Fibroblast of lung (primary cell): Measurements from ENCODE around the gene PYROXD2. TPM values are rescaled to one million over a fixed set of nuclear protein-coding genes. Genes with fewer than 3 reads are reported as not detected.

Experiments
- DNase-seq, 2 donors: peaks; one replicate each; pipeline versions ENCODE4 v3.0.0 to v3.0.0-alpha.2; 2010; ENCODE audit warnings: low read depth in 2 of 2
- H2AFZ ChIP-seq: 2 replicates; pipeline ENCODE4 v1.5.1; 2012; ENCODE audit warnings: low read length, control low read depth, inconsistent platforms
- H3K27ac ChIP-seq: 2 replicates; pipeline ENCODE4 v1.5.1; 2011; ENCODE audit warnings: low read length, control low read depth; ENCODE audit not compliant: insufficient read depth
- H3K27me3 ChIP-seq: 2 replicates; pipeline ENCODE4 v1.5.1; 2011; ENCODE audit warnings: mild to moderate bottlenecking, low read length; ENCODE audit not compliant: control insufficient read depth, insufficient read depth
- H3K36me3 ChIP-seq: 2 replicates; pipeline ENCODE4 v1.5.1; 2011; ENCODE audit warnings: low read length; ENCODE audit not compliant: control insufficient read depth, insufficient read depth
- H3K4me1 ChIP-seq: 2 replicates; pipeline ENCODE4 v1.5.1; 2011; ENCODE audit warnings: low read length; ENCODE audit not compliant: control insufficient read depth, insufficient read depth; ENCODE audit errors: extremely low read depth
- H3K4me2 ChIP-seq: 2 replicates; pipeline ENCODE4 v1.5.1; 2011; ENCODE audit warnings: low read length, control low read depth; ENCODE audit not compliant: insufficient read depth; ENCODE audit errors: extremely low read depth
- H3K4me3 ChIP-seq, 4 experiments: fragments of 200-600 bp in 1 of 4; sonication (generic) in 1 of 4; replicated peaks in 1 of 4; 2 replicates each; pipeline ENCODE4 v1.5.1; 2011 to 2016; ENCODE audit warnings: low read length in 4 of 4, low read depth in 3 of 4, mild to moderate bottlenecking in 3 of 4, control low read depth in 2 of 4, inconsistent platforms in 1 of 4, mixed read lengths in 1 of 4; ENCODE audit not compliant: insufficient read depth in 1 of 4; ENCODE audit errors: control extremely low read depth in 1 of 4
- H3K79me2 ChIP-seq: 2 replicates; pipeline ENCODE4 v1.5.1; 2012; ENCODE audit warnings: mild to moderate bottlenecking, low read length, inconsistent platforms; ENCODE audit not compliant: control insufficient read depth, insufficient read depth
- H3K9ac ChIP-seq: 2 replicates; pipeline ENCODE4 v1.5.1; 2011; ENCODE audit warnings: mild to moderate bottlenecking, low read length, control low read depth; ENCODE audit not compliant: insufficient read depth
- H3K9me3 ChIP-seq: 2 replicates; pipeline ENCODE4 v1.5.1; 2012; ENCODE audit warnings: low read depth, low read length; ENCODE audit not compliant: control insufficient read depth, insufficient read depth
- H4K20me1 ChIP-seq: 2 replicates; pipeline ENCODE4 v1.5.1; 2011; ENCODE audit warnings: low read length; ENCODE audit not compliant: control insufficient read depth, insufficient read depth; ENCODE audit errors: extremely low read depth
- CTCF ChIP-seq, 2 donors: IDR thresholded peaks in 1 of 2; conservative IDR thresholded peaks in 1 of 2; 1 replicate in 1 of 2; 2 replicates in 1 of 2; pipeline ENCODE4 v1.5.1; 2011 to 2012; ENCODE audit warnings: low read length in 2 of 2, control low read depth in 1 of 2, inconsistent platforms in 1 of 2, low read depth in 1 of 2, mild to moderate bottlenecking in 1 of 2
- EZH2 ChIP-seq: IDR thresholded peaks from 2 replicates; pipeline ENCODE4 v1.5.1; 2012; ENCODE audit warnings: low read length, control low read depth, mild to moderate bottlenecking; ENCODE audit errors: missing control alignments
- polyA plus RNA-seq, 2 donors: library from polyadenylated mRNA; depleted of rRNA in 1 of 2; stranded (reverse) in 1 of 2; unstranded in 1 of 2; fragments of >200 nt; gene quantifications; 2 replicates each; pipeline ENCODE4 v1.2.1, GENCODE V29; 2011 to 2012; ENCODE audit warnings: missing spikeins in 1 of 2
- total RNA-seq: library from RNA; depleted of rRNA; stranded (reverse); fragments of >200 nt; gene quantifications from 2 replicates; pipeline ENCODE4 v1.2.1, GENCODE V29; 2014

The PYROXD2 gene
- total and polyA plus RNA-seq, 2 donors (not counting 1 experiment from before 2014, with no cell fraction given): 8.7 to 16.0 TPM

DNA sequence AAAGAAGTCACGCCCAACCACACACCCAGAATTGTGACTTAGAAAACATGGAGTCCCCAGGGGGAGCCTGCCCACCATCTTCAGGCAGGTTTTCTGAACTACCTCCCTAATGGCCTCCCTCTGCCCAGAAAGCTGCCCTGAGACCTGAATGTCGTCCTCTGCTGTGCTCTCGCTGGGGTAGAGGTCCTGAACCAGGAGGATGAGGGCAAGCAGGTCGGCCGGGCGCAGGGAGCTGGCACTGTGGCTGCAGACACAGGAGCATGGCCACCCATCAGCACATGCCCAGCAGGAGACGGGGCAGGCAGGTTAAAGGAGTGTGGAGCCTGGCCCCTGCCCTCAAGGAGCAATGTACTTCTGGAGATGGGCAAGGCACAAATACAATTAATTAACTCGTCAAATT is 15.4 kb upstream of the PYROXD2 start:
- no peak overlapping the region for H3K4me3 ChIP-seq
- no peaks in the 10 kb centered on the region for H4K20me1 ChIP-seq
- H3K9ac ChIP-seq: no peak overlapping the region
- no peak overlapping the region for H2AFZ ChIP-seq
- no peak for TF ChIP-seq EZH2
- no peak for TF ChIP-seq CTCF (conservative IDR thresholded peaks at IDR 0.05 in 1 of 2, IDR thresholded peaks at IDR 0.05 in 1 of 2; ENCODE audit: low read depth in 1 of 2, low read length in 2 of 2)
- H3K27ac ChIP-seq: no peak overlapping the region
- H3K79me2 ChIP-seq: no peaks in the 10 kb centered on the region
- H3K9me3 ChIP-seq: no peaks in the 10 kb centered on the region
- H3K27me3 ChIP-seq: no peaks in the 10 kb centered on the region
- H3K4me2 ChIP-seq: no peak overlapping the region
- H3K4me1 ChIP-seq: peaks cover 5% of the 10 kb centered on the region
- H3K36me3 ChIP-seq: peaks cover 32% of the 10 kb centered on the region
- DNase-seq: no peak

GRCh38 chr10:98429320-98430072 is 14.5 kb upstream of the PYROXD2 start:
- H4K20me1 ChIP-seq: no peaks in the 10 kb centered on the region
- H3K27ac ChIP-seq: no peak overlapping the region
- H3K4me2 ChIP-seq: no peak overlapping the region
- H3K4me1 ChIP-seq: no peaks in the 10 kb centered on the region
- no peaks in the 10 kb centered on the region for H3K27me3 ChIP-seq
- TF ChIP-seq CTCF (conservative IDR thresholded peaks at IDR 0.05 in 1 of 2, IDR thresholded peaks at IDR 0.05 in 1 of 2; ENCODE audit: low read depth in 1 of 2, low read length in 2 of 2) (no peak), EZH2 (no peak)
- peaks cover 30% of the 10 kb centered on the region for H3K36me3 ChIP-seq
- DNase-seq: no peak
- no peak overlapping the region for H2AFZ ChIP-seq
- no peak overlapping the region for H3K4me3 ChIP-seq
- H3K9ac ChIP-seq: no peak overlapping the region
- no peaks in the 10 kb centered on the region for H3K9me3 ChIP-seq
- H3K79me2 ChIP-seq: no peaks in the 10 kb centered on the region

DNA sequence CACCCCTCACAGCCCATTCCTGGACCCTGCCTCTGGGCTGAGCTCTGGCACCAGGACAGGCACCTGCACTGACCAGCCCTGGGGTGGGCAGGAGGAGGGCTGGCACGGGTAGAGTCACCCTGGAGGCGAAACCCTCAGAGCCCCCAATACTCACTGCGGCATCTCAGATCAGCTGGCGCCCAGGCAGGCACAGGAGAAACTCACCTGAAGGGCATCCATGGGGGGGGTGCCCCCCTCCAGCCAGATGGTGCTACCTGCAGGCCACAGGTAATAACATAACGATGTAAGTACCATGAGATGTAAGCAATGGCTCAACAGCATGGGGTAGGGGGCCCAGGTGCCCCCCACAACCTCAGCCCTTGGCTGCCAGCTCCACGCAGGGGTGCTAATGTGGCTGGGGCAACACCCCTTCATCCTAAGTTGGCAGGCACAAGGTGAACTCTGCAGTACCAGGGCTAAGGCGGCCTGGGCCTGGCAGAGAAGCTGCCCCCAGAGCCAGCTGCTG is 12.1 kb upstream of the PYROXD2 start:
- Histone ChIP-seq H3K79me2 (no peaks in the 10 kb centered on the region), H3K27me3 (no peaks in the 10 kb centered on the region), H3K9me3 (no peaks in the 10 kb centered on the region), H3K4me1 (no peaks in the 10 kb centered on the region), H3K36me3 (peaks cover 25% of the 10 kb centered on the region), H4K20me1 (no peaks in the 10 kb centered on the region), H2AFZ (no peak overlapping the region), H3K27ac (no peak overlapping the region), H3K4me2 (no peak overlapping the region), H3K9ac (no peak overlapping the region), H3K4me3 (no peak overlapping the region)
- TF ChIP-seq CTCF (conservative IDR thresholded peaks at IDR 0.05 in 1 of 2, IDR thresholded peaks at IDR 0.05 in 1 of 2; ENCODE audit: low read depth in 1 of 2, low read length in 2 of 2) (no peak), EZH2 (no peak)
- DNase-seq: no peak
